Vagina (tissue), 2 donors: ENCODE measurements around the gene CENPS. TPM values are rescaled to one million over a fixed set of nuclear protein-coding genes. Genes with fewer than 3 reads are reported as not detected.

ENCODE experiments used
- DNase-seq, 2 donors: peaks; one replicate each; pipeline ENCODE4 v3.0.0-alpha.2; 2017; ENCODE audit errors: extremely low spot score in 2 of 2
- H3K27ac ChIP-seq: fragments of 200-600 bp; sonication (generic); one replicate; pipeline ENCODE4 v1.5.1; 2019
- H3K27me3 ChIP-seq: fragments of 200-600 bp; sonication (generic); one replicate; pipeline ENCODE4 v1.5.1; 2019
- H3K36me3 ChIP-seq, 2 donors: fragments of 200-600 bp; sonication (generic); one replicate each; pipeline ENCODE4 v1.5.1; 2017 to 2019
- H3K4me1 ChIP-seq: fragments of 200-600 bp; sonication (generic); one replicate; pipeline ENCODE4 v1.5.1; 2019
- H3K4me3 ChIP-seq, 2 donors: fragments of 200-600 bp; sonication (generic); 1 replicate in 1 of 2; 2 replicates in 1 of 2; pipeline ENCODE4 v1.5.1; 2016 to 2019
- H3K9me3 ChIP-seq: fragments of 200-600 bp; sonication (generic); one replicate; pipeline ENCODE4 v1.5.1; 2019
- POLR2A ChIP-seq, 2 donors: fragments of 450-650 bp; IDR thresholded peaks; one replicate each; pipeline ENCODE4 v1.6.1; 2017; ENCODE audit warnings: antibody characterized with exemption in 2 of 2, mild to moderate bottlenecking in 2 of 2, moderate library complexity in 2 of 2
- POLR2AphosphoS5 ChIP-seq, 2 donors: sonication (generic); formaldehyde crosslinking; IDR thresholded peaks; one replicate each; pipeline ENCODE4 v1.9.0; 2017; ENCODE audit warnings: antibody characterized with exemption in 2 of 2, mild to moderate bottlenecking in 2 of 2, low read depth in 1 of 2; ENCODE audit not compliant: insufficient read depth in 1 of 2
- intact Hi-C: fragments of 100-400 bp; cut with DNase I; formaldehyde crosslinking; loops from one replicate; pipeline ENCODE4 v1.15.1; 2023
- total RNA-seq: library from RNA; depleted of rRNA; stranded (reverse); fragments of >200 nt; gene quantifications from one replicate; pipeline ENCODE4 v1.2.3, GENCODE V29; 2016
- TF ChIP-seq, protein P1 (sequence below), 3 experiments: fragments of 450-650 bp in 2 of 3; fragments of 200-600 bp in 1 of 3; sonication (generic) in 1 of 3; IDR thresholded peaks; one replicate each; pipeline ENCODE4 v1.5.1; 2017 to 2019; ENCODE audit warnings: antibody characterized with exemption in 3 of 3, mild to moderate bottlenecking in 2 of 3, moderate library complexity in 2 of 3

The CENPS gene
- total RNA-seq, 1 donor from 2014 or later: 1.2 TPM

DNA sequence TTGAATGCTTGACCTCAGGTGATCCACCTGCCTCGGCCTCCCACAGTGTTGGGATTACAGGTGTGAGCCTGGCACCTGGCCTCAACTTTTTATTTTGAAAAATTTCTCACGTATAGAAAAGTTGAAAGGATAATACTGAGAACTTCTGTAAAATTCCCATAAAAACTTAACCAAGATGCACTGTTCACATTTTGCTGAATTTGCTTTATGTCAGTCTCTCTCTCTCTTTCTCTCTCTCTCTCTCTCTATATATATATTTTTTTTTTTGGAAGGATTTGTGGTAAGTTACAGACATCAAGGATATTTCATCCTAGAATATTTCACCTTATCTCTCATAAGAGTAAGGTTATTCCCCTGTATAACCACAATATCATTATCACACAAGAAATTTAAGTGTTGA, 50.4 kb downstream of the CENPS start:
- Histone ChIP-seq H3K27me3 (no peaks in the 10 kb centered on the region), H3K36me3 (no peaks in the 10 kb centered on the region), H3K27ac (no peak overlapping the region), H3K9me3 (no peaks in the 10 kb centered on the region), H3K4me3 (no peak overlapping the region), H3K4me1 (peaks cover 5% of the 10 kb centered on the region)
- DNase-seq: no peak
- no peak for TF ChIP-seq POLR2AphosphoS5 (IDR thresholded peaks at IDR 0.05; ENCODE audit: insufficient read depth in 1 of 2, low read depth in 1 of 2)
- TF ChIP-seq, protein P1, sequence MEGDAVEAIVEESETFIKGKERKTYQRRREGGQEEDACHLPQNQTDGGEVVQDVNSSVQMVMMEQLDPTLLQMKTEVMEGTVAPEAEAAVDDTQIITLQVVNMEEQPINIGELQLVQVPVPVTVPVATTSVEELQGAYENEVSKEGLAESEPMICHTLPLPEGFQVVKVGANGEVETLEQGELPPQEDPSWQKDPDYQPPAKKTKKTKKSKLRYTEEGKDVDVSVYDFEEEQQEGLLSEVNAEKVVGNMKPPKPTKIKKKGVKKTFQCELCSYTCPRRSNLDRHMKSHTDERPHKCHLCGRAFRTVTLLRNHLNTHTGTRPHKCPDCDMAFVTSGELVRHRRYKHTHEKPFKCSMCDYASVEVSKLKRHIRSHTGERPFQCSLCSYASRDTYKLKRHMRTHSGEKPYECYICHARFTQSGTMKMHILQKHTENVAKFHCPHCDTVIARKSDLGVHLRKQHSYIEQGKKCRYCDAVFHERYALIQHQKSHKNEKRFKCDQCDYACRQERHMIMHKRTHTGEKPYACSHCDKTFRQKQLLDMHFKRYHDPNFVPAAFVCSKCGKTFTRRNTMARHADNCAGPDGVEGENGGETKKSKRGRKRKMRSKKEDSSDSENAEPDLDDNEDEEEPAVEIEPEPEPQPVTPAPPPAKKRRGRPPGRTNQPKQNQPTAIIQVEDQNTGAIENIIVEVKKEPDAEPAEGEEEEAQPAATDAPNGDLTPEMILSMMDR (IDR thresholded peaks at IDR 0.05): no peak
- TF ChIP-seq POLR2A (IDR thresholded peaks at IDR 0.05): no peak
- intact Hi-C loops: no loop called here

DNA sequence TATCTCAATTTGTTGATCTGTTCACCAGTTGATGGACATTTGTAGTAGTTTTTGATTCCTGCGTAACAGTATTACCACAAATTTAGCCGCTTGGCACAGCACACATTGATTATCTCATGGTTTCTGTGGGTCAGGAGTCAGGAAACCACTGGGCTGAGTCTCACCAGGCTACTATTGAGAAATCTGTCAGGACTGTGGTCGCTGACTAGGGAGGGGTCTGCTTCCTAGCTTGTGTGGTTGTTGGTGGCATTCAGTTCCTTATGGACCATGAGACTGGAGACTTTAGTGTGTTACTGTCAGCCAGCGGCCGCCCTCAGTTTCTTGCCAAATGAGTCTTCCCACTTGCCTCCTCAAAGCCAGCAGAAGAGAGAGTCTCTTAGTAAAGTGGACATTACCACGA, 54.3 kb downstream of the CENPS start:
- Histone ChIP-seq H3K27me3 (no peaks in the 10 kb centered on the region), H3K36me3 (no peaks in the 10 kb centered on the region), H3K4me1 (no peaks in the 10 kb centered on the region), H3K4me3 (no peak overlapping the region), H3K9me3 (no peaks in the 10 kb centered on the region), H3K27ac (no peak overlapping the region)
- intact Hi-C loops: no loop called here
- DNase-seq: no peak
- no peak for TF ChIP-seq POLR2A (IDR thresholded peaks at IDR 0.05)
- TF ChIP-seq POLR2AphosphoS5 (IDR thresholded peaks at IDR 0.05; ENCODE audit: insufficient read depth in 1 of 2, low read depth in 1 of 2): no peak
- TF ChIP-seq, protein P1 (IDR thresholded peaks at IDR 0.05): no peak

DNA sequence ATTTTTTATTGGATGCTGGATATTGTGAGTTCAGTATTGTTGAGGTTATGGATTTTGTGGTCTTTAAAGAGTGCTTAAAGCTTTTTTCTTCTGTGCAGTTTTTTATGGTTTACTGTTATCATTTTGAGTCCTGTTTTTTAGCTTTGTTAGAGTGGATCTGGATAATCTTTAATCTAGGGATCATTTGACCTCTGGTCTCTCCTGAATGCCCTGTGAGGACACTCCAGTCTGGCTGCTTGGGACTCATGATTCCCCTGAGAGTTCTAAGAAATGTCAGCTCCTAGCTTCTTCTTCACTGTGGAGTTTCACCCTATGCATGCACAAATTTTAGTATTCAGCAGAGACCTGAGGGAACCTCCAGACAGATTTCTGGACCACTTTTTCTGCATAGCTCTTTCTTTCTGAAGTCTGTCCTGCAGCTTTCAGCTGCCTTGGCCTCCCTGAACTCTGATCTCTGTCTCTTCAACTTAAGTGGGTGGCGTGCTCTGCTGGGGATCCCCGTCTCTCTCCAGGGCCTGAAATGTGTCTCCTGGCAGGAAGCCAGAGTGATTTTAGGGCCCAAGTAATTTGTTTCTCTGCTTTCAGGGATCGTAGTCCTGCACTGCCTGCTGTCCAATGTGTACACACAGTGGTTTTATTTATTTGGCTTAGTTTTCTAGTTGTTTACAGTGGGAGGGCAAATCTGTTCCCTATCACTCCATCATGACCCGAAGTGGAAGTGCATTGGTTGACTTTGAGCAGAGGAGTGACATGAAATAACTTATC, 59.2 kb downstream of the CENPS start:
- no peak overlapping the region for H3K4me3 ChIP-seq
- no peak overlapping the region for H3K27ac ChIP-seq
- intact Hi-C loops: no loop called here
- H3K36me3 ChIP-seq: no peaks in the 10 kb centered on the region
- H3K27me3 ChIP-seq: no peaks in the 10 kb centered on the region
- TF ChIP-seq, protein P1 (IDR thresholded peaks at IDR 0.05): no peak
- TF ChIP-seq POLR2A (IDR thresholded peaks at IDR 0.05) (no peak), POLR2AphosphoS5 (IDR thresholded peaks at IDR 0.05; ENCODE audit: insufficient read depth in 1 of 2, low read depth in 1 of 2) (no peak)
- no peak for DNase-seq
- no peaks in the 10 kb centered on the region for H3K9me3 ChIP-seq
- H3K4me1 ChIP-seq: peaks cover 4% of the 10 kb centered on the region

DNA sequence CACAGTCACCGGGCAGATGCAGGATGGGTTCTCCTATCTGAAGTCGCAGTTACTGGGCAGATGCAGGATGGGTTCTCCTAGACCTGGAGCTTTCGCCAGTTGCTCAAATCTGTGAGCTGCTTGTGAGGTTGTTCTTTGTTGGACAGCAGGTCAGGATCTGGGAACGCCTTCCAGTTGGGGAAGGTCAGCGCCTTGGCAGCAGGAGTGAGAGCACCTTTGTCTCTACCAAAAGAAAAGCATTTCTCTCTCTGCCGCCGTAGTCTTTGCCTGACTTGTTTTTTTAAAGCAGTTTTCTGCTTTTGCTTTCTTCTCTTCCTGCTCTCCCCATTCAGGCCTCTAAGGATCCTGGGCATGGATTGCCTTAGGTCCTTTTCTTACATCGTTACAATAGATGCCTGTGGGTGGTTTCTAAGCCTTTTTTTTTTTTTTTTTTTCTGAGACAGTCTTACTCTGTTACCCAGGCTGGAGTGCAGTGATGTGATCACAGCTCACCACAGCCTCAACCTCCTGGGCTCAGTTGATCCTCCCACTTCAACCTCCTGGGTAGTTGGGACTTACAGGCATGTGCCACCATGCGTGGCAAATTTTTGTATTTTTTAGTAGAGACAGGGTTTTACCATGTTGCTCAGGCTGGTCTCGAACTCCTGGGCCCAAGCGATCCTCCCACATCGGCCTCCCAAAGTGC, 60.2 kb downstream of the CENPS start:
- Histone ChIP-seq H3K4me1 (peaks cover 14% of the 10 kb centered on the region), H3K27me3 (no peaks in the 10 kb centered on the region), H3K36me3 (no peaks in the 10 kb centered on the region), H3K9me3 (no peaks in the 10 kb centered on the region), H3K27ac (no peak overlapping the region), H3K4me3 (no peak overlapping the region)
- no peak for DNase-seq
- no peak for TF ChIP-seq POLR2A (IDR thresholded peaks at IDR 0.05)
- TF ChIP-seq POLR2AphosphoS5 (IDR thresholded peaks at IDR 0.05; ENCODE audit: insufficient read depth in 1 of 2, low read depth in 1 of 2): no peak
- TF ChIP-seq, protein P1 (IDR thresholded peaks at IDR 0.05): no peak
- intact Hi-C loops: no loop called here

Other genes with a start within 250 kb of the CENPS start
- 45.4 TPM for gene KIF1B, start 219.9 kb upstream of the CENPS start, total RNA-seq
- gene PGD, start 31.4 kb upstream of the CENPS start, total RNA-seq: 100 TPM
- not detected for gene CORT, start 19.6 kb downstream of the CENPS start, total RNA-seq
- gene DFFA, start 42.1 kb downstream of the CENPS start, total RNA-seq: 16.2 TPM
- 21.6 TPM for gene PEX14, start 44.5 kb downstream of the CENPS start, total RNA-seq